Right lobe of liver (tissue), 4 donors: ENCODE data around the gene PDP2.
A peak's percentile ranks its signal among the peaks of the same experiment; 100 is the strongest.

Experiments
- POLR2A ChIP-seq: fragments of 450-650 bp; IDR thresholded peaks from one replicate; pipeline ENCODE4 v1.6.1; 2017; ENCODE audit warnings: antibody characterized with exemption, mild to moderate bottlenecking
- TF ChIP-seq, protein P1 (sequence below), 4 donors: fragments of 200-600 bp in 3 of 4; fragments of 450-650 bp in 1 of 4; IDR thresholded peaks; one replicate each; pipeline versions ENCODE4 v1.5.1 to v1.8.0; 2016 to 2022; ENCODE audit warnings: antibody characterized with exemption in 4 of 4, mild to moderate bottlenecking in 2 of 4
- donor health status: DM: no; HTN: no; CAD: no.
- donor health status: DM: no; HTN: no; CAD: no.
- donor health status: DM: no; HTN: yes; CAD: no.

DNA sequence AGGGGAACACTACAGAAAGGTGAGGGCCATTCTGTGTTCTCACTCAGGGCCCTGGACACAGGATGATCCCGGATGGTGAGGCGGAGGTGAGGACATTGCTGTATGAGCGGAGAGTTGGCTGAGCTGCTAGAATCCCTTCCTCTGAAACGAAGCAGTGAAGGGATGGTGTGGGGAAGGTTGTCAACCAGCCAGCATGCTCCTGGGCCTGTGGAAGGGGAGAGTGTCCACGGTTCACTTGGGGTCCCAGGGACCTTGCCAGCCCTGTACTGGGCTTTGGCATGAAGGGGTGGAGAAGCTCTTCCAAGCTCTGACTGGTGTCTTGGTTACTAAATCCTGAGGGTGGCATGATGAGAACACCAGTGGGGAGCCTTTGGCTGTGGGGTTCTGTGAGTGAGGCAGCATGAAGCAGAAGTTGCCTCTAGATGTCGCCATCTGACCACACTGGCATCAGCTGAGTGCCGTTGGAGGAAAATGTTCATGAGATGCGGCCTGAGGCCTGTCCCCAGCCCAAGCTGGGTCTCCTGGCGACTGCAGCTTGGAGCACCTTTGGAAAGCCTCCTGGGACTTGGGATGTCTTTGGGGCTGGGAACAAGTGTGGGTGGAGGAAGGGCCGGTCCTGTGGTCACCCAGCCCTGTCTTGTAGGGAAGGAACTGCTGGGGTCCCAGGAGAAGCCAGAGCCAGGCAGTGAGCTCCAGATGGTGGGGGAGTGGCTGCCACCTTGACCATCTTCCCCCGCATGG is 14.8 kb downstream of the PDP2 start:
- no peak for TF ChIP-seq POLR2A
- TF ChIP-seq, protein P1, sequence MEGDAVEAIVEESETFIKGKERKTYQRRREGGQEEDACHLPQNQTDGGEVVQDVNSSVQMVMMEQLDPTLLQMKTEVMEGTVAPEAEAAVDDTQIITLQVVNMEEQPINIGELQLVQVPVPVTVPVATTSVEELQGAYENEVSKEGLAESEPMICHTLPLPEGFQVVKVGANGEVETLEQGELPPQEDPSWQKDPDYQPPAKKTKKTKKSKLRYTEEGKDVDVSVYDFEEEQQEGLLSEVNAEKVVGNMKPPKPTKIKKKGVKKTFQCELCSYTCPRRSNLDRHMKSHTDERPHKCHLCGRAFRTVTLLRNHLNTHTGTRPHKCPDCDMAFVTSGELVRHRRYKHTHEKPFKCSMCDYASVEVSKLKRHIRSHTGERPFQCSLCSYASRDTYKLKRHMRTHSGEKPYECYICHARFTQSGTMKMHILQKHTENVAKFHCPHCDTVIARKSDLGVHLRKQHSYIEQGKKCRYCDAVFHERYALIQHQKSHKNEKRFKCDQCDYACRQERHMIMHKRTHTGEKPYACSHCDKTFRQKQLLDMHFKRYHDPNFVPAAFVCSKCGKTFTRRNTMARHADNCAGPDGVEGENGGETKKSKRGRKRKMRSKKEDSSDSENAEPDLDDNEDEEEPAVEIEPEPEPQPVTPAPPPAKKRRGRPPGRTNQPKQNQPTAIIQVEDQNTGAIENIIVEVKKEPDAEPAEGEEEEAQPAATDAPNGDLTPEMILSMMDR (IDR thresholded peaks at IDR 0.05), result peak; percentile 82 to 85 (median 82)
